ENCODE data around the gene PRKN.
"Not testable (repeated sequence)": the region's sequence is repeated elsewhere in the genome, so short reads cannot be mapped to it uniquely, and the experiment has no call there.

- TF ChIP-seq CTCF (IDR thresholded peaks at IDR 0.05; ENCODE audit: low read length); EZH2phosphoT487 (IDR thresholded peaks at IDR 0.05; ENCODE audit: low read length); EZH2 (optimal IDR thresholded peaks at IDR 0.05; ENCODE audit: low read depth, low read length): not testable (repeated sequence)
Observed at GRCh38 chr6:162678896-162679295, 48.7 kb downstream of the PRKN start.
